K562 (cell line): ENCODE results near the gene ASGR2. TPM values are rescaled to one million over a fixed set of nuclear protein-coding genes. Genes with fewer than 3 reads are reported as not detected.

ENCODE experiments used
- CHAMP1 ChIP-seq: fragments of 450-650 bp; IDR thresholded peaks from 2 replicates; pipeline ENCODE4 v1.6.1; 2016; ENCODE audit warnings: mild to moderate bottlenecking
- GTF2F1 ChIP-seq: IDR thresholded peaks from 2 replicates; pipeline ENCODE4 v1.6.1; 2011; ENCODE audit warnings: low read depth, low read length, improper control_type of control experiment
- HMGN3 ChIP-seq: IDR thresholded peaks from 2 replicates; pipeline ENCODE4 v1.6.1; 2011; ENCODE audit warnings: borderline replicate concordance, low read depth, mild to moderate bottlenecking, mixed read lengths, low read length; ENCODE audit not compliant: insufficient read length; ENCODE audit errors: extremely low read depth
- ID3 ChIP-seq, 2 experiments: fragments of 250-450 bp in 1 of 2; fragments of 450-650 bp in 1 of 2; sonication (Bioruptor Pico) in 1 of 2; IDR thresholded peaks; 2 replicates each; pipeline versions ENCODE4 v1.6.1 to v1.8.0; 2016 to 2021; ENCODE audit warnings: mild to moderate bottlenecking in 2 of 2, moderate library complexity in 2 of 2, missing compliant biosample characterization in 1 of 2, missing genetic modification characterization in 1 of 2
- IRF9 ChIP-seq: fragments of 450-650 bp; IDR thresholded peaks from 2 replicates; pipeline ENCODE4 v1.6.1; 2016; ENCODE audit warnings: missing biosample characterization, missing genetic modification characterization
- NELFE ChIP-seq: IDR thresholded peaks from 2 replicates; pipeline ENCODE4 v1.6.1; 2011; ENCODE audit warnings: mild to moderate bottlenecking; ENCODE audit not compliant: insufficient read depth, insufficient read length
- POLR3G ChIP-seq: IDR thresholded peaks from 2 replicates; pipeline ENCODE4 v1.6.1; 2011; ENCODE audit not compliant: insufficient read length, insufficient replicate concordance; ENCODE audit errors: extremely low read depth
- PYGO2 ChIP-seq: fragments of 450-650 bp; IDR thresholded peaks from 2 replicates; pipeline ENCODE4 v1.6.1; 2016; ENCODE audit warnings: mild to moderate bottlenecking, missing genetic modification characterization, moderate library complexity, missing compliant biosample characterization
- SNIP1 ChIP-seq: fragments of 450-650 bp; IDR thresholded peaks from 2 replicates; pipeline ENCODE4 v1.7.1; 2017; ENCODE audit warnings: low read depth, mild to moderate bottlenecking
- TAF1 ChIP-seq: IDR thresholded peaks from 2 replicates; pipeline ENCODE4 v1.6.1; 2011; ENCODE audit warnings: mild to moderate bottlenecking, low read length, moderate library complexity; ENCODE audit not compliant: insufficient read depth, control insufficient read depth, severe bottlenecking; ENCODE audit errors: extremely low read depth
- ZNF512 ChIP-seq: IDR thresholded peaks from 2 replicates; pipeline ENCODE4 v1.6.1; 2016; ENCODE audit warnings: missing genetic modification characterization, missing compliant biosample characterization
- ZNF778 ChIP-seq: fragments of 450-650 bp; formaldehyde crosslinking; IDR thresholded peaks from 2 replicates; pipeline ENCODE4 v1.4.0; 2020; ENCODE audit warnings: mild to moderate bottlenecking, moderate library complexity
- ZSCAN32 ChIP-seq: fragments of 450-650 bp; formaldehyde crosslinking; IDR thresholded peaks from 2 replicates; pipeline ENCODE4 v1.4.0; 2020; ENCODE audit warnings: mild to moderate bottlenecking, moderate library complexity
- polyA plus RNA-seq, 8 experiments: library from polyadenylated mRNA; depleted of rRNA in 4 of 8; stranded (reverse) in 5 of 8; unstranded in 3 of 8; fragments of >200 nt; fragmentation: Nextera tagmentation in 2 of 8; fragmentation: Illumina TruSeq in 1 of 8; extraction: Ambion mirVana in 2 of 8; extraction: Trizol in 1 of 8; gene quantifications; 2 replicates each; pipeline versions ENCODE4 v1.2.1 to v1.2.3, GENCODE V29; 2011 to 2014; ENCODE audit warnings: inconsistent platforms in 1 of 8, missing spikeins in 1 of 8
- total RNA-seq, 7 experiments: library from RNA; depleted of rRNA in 6 of 7; stranded (reverse); fragments of >200 nt in 6 of 7; fragmentation: Illumina TruSeq in 2 of 7; extraction: Trizol in 2 of 7; gene quantifications; 2 replicates each; pipeline versions ENCODE4 v1.2.1 to v1.2.3, GENCODE V29; 2011 to 2021; ENCODE audit warnings: low replicate concordance in 1 of 7

Gene ASGR2
- total and polyA plus RNA-seq, 9 of the 15 experiments (the other 6 are each of a cell fraction or from before 2014, with no cell fraction given) = not detected

GRCh38 chr17:7058831-7059447 lies 55.7 kb downstream of the ASGR2 start (continued):
- TF ChIP-seq IRF9 = no peak
- no peak for TF ChIP-seq HMGN3
- TF ChIP-seq GTF2F1 = no peak
- no peak for TF ChIP-seq ZNF512
- TF ChIP-seq ID3 (CRISPR knock-in tag; IDR thresholded peaks at IDR 0.05) = no peak
- TF ChIP-seq ID3 (tag; IDR thresholded peaks at IDR 0.05) = no peak
- no peak for TF ChIP-seq ZNF778 (CRISPR knock-in tag)
- no peak for TF ChIP-seq TAF1
- TF ChIP-seq CHAMP1 = no peak
- TF ChIP-seq PYGO2 (tag) = no peak
- no peak for TF ChIP-seq POLR3G
- no peak for TF ChIP-seq SNIP1
- no peak for TF ChIP-seq NELFE
- no peak for TF ChIP-seq ZSCAN32 (CRISPR knock-in tag)
